ENCODE results near the gene LRIT1. TPM values are rescaled to one million over a fixed set of nuclear protein-coding genes. Genes with fewer than 3 reads are reported as not detected.

The LRIT1 gene
- total and polyA plus RNA-seq, 2 of the 8 experiments (the other 6 are each of a cell fraction or from before 2014, with no cell fraction given): 0.03 TPM; not detected in 1

- H4K91ac ChIP-seq (replicated peaks; ENCODE audit: insufficient read length, low read length): no peak overlapping the region
- TF ChIP-seq TBP (IDR thresholded peaks at IDR 0.05; ENCODE audit: low read depth, low read length) (no peak), POLR2AphosphoS5 (IDR thresholded peaks at IDR 0.05; ENCODE audit: low read depth, low read length) (no peak), KDM5A (IDR thresholded peaks at IDR 0.05; ENCODE audit: low read length) (no peak), SIRT6 (IDR thresholded peaks at IDR 0.05; ENCODE audit: low read length) (no peak), JUND (IDR thresholded peaks at IDR 0.05; ENCODE audit: low read length) (no peak), FOSL1 (IDR thresholded peaks at IDR 0.05; ENCODE audit: insufficient read depth, low read depth, low read length) (no peak), MAX (IDR thresholded peaks at IDR 0.05) (no peak), CREB1 (IDR thresholded peaks at IDR 0.05) (no peak), ZNF274 (IDR thresholded peaks at IDR 0.05; ENCODE audit: borderline replicate concordance, extremely low read depth, low read length) (no peak), BACH1 (IDR thresholded peaks at IDR 0.05; ENCODE audit: low read length) (no peak), TCF12 (IDR thresholded peaks at IDR 0.05; ENCODE audit: low read depth, low read length) (no peak), POLR2A (IDR thresholded peaks at IDR 0.05; ENCODE audit: control extremely low read depth in 1 of 2, low read depth in 2 of 2, low read length in 2 of 2) (no peak), EGR1 (IDR thresholded peaks at IDR 0.05; ENCODE audit: borderline replicate concordance, low read depth, low read length) (no peak), MAFK (IDR thresholded peaks at IDR 0.05; ENCODE audit: low read depth, low read length) (no peak)
- H3K79me1 ChIP-seq (ENCODE audit: low read depth, low read length): no peaks in the 10 kb centered on the region
- no peak overlapping the region for H2AK5ac ChIP-seq (ENCODE audit: low read depth, low read length)
- ChIA-PET POLR2A (ENCODE audit: partially characterized antibody) (no interaction called here), CTCF (ENCODE audit: partially characterized antibody) (interaction anchor here (0.9 to 1.7 kb wide), 10 partner anchors 9 to 174 kb away, joined by 3 to 14 read pairs (median 4); no protein-coding TSS in a partner anchor)
- WGBS, 2 experiments (ENCODE audit: extremely low coverage in 1 of 2, insufficient coverage in 1 of 2, insufficient read length in 1 of 2, insufficient replicate concordance in 2 of 2, low coverage in 1 of 2, low lambda C conversion rate in 2 of 2, missing lambda C conversion rate in 1 of 2): 84% methylated on average over 4 of the region's 4 CpGs; no CpG with 5 or more reads in 1 of the 2 experiments
- no peaks in the 10 kb centered on the region for H3K79me2 ChIP-seq (ENCODE audit: control insufficient read depth in 1 of 2, insufficient read depth in 2 of 2, low read length in 2 of 2)
- no peak overlapping the region for H2BK120ac ChIP-seq (replicated peaks; ENCODE audit: low read depth, low read length)
- DNase-seq (ENCODE audit: low read depth in 1 of 2, low spot score in 2 of 2) (no peak), FAIRE-seq (no peak)
- H3K18ac ChIP-seq (ENCODE audit: extremely low read depth, low read length): no peak overlapping the region
- no peak overlapping the region for H2BK15ac ChIP-seq (ENCODE audit: low read length)
- peaks cover 0 to 10% (median 7%) of the 10 kb centered on the region in 4 experiments; a peak in 5 of 7 replicates for H3K27me3 ChIP-seq (replicated peaks in 1 of 4; ENCODE audit: control insufficient read depth in 3 of 4, extremely low read depth in 1 of 4, insufficient read depth in 3 of 4, low read length in 3 of 4)
- no peaks in the 10 kb centered on the region for H4K20me1 ChIP-seq (replicated peaks in 1 of 2; ENCODE audit: control insufficient read depth in 1 of 2, insufficient read depth in 2 of 2, low read length in 2 of 2)
- no peak overlapping the region for H3K4ac ChIP-seq (replicated peaks; ENCODE audit: insufficient read length, low read depth, low read length)
- no peak overlapping the region for H2BK5ac ChIP-seq (ENCODE audit: low read depth, low read length)
- no peak overlapping the region for H3K27ac ChIP-seq (ENCODE audit: low read depth, low read length)
- H3K4me1 ChIP-seq (replicated peaks in 1 of 4; ENCODE audit: control insufficient read depth in 3 of 4, insufficient read depth in 4 of 4, low read length in 3 of 4): peaks cover 0 to 2% (median 0%) of the 10 kb centered on the region in 4 experiments; a peak in 3 of 7 replicates
- no peak overlapping the region for H3K4me2 ChIP-seq (ENCODE audit: insufficient read depth in 1 of 2, low read depth in 2 of 2, low read length in 2 of 2)
- no peak overlapping the region for H2AFZ ChIP-seq (ENCODE audit: low read length)
- no peak overlapping the region for H3K56ac ChIP-seq (replicated peaks; ENCODE audit: insufficient read length, low read depth, low read length)
- H2BK20ac ChIP-seq (ENCODE audit: low read length): no peak overlapping the region
- no peaks in the 10 kb centered on the region for H3K36me3 ChIP-seq (ENCODE audit: control insufficient read depth in 2 of 4, insufficient read depth in 4 of 4, low read length in 3 of 4)
- no peaks in the 10 kb centered on the region for H3K23me2 ChIP-seq (ENCODE audit: low read depth, low read length)
- H3K4me3 ChIP-seq (ENCODE audit: extremely low read depth in 1 of 4, insufficient read depth in 2 of 4, low read depth in 3 of 4, low read length in 4 of 4): no peak overlapping the region
- H3K9me3 ChIP-seq (ENCODE audit: insufficient read depth in 2 of 2, low read depth in 1 of 2, low read length in 1 of 2): no peaks in the 10 kb centered on the region
- no peak overlapping the region for H4K8ac ChIP-seq (ENCODE audit: extremely low read depth, insufficient read depth, low read length)
- H3K23ac ChIP-seq (ENCODE audit: insufficient read length): no peak overlapping the region
- no peak overlapping the region for H2BK12ac ChIP-seq (ENCODE audit: low read depth, low read length)
- H4K5ac ChIP-seq (ENCODE audit: insufficient read length, low read depth, low read length): no peak overlapping the region
- H3K9ac ChIP-seq (replicated peaks in 1 of 4; ENCODE audit: extremely low read depth in 1 of 4, low read depth in 3 of 4, low read length in 3 of 4): no peak overlapping the region
- H3K14ac ChIP-seq (ENCODE audit: insufficient read length): no peak overlapping the region
These were observed 7.4 kb downstream of the LRIT1 start for GRCh38 chr10:84233940-84234339.
